GM21619 (cell line): ENCODE data around the gene TOLLIP.
"Not testable (repeated sequence)": the region's sequence is repeated elsewhere in the genome, so short reads cannot be mapped to it uniquely, and the experiment has no call there.

Experiments
- ATAC-seq: cut with Tn5 transposase; IDR thresholded peaks from one replicate; pipeline ENCODE4 v1.9.1; 2021; ENCODE audit not compliant: unreplicated experiment

Gene TOLLIP

DNA sequence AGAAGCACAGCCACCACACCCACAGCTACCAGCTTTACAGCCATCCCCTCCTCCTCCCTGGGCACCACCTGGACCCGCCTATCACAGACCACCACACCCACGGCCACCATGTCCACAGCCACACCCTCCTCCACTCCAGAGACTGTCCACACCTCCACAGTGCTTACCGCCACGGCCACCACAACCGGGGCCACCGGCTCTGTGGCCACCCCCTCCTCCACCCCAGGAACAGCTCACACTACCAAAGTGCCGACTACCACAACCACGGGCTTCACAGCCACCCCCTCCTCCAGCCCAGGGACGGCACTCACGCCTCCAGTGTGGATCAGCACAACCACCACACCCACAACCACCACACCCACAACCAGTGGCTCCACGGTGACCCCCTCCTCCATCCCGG is 59.0 kb downstream of the TOLLIP start:
- not testable (repeated sequence) for ATAC-seq

- ATAC-seq: not testable (repeated sequence)
These were observed 60.5 kb downstream of the TOLLIP start for GRCh38 chr11:1248951-1249350.

GRCh38 chr11:1247026-1247425 is 62.4 kb downstream of the TOLLIP start:
- ATAC-seq: not testable (repeated sequence)

DNA sequence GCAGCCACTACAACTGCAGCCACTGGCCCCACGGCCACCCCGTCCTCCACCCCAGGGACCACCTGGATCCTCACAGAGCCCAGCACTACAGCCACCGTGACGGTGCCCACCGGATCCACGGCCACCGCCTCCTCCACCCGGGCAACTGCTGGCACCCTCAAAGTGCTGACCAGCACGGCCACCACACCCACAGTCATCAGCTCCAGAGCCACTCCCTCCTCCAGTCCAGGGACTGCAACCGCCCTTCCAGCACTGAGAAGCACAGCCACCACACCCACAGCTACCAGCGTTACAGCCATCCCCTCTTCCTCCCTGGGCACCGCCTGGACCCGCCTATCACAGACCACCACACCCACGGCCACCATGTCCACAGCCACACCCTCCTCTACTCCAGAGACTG is 63.1 kb downstream of the TOLLIP start:
- not testable (repeated sequence) for ATAC-seq

- ATAC-seq: not testable (repeated sequence)
These were observed 63.7 kb downstream of the TOLLIP start for GRCh38 chr11:1245717-1246116.

DNA sequence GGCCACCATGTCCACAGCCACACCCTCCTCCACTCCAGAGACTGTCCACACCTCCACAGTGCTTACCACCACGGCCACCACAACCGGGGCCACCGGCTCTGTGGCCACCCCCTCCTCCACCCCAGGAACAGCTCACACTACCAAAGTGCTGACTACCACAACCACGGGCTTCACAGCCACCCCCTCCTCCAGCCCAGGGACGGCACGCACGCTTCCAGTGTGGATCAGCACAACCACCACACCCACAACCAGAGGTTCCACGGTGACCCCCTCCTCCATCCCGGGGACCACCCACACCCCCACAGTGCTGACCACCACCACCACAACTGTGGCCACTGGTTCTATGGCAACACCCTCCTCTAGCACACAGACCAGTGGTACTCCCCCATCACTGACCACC is 64.9 kb downstream of the TOLLIP start:
- not testable (repeated sequence) for ATAC-seq

GRCh38 chr11:1243521-1243920 is 65.9 kb downstream of the TOLLIP start:
- ATAC-seq: not testable (repeated sequence)

- not testable (repeated sequence) for ATAC-seq
These were observed 66.7 kb downstream of the TOLLIP start for GRCh38 chr11:1242751-1243150.

GRCh38 chr11:1242289-1242688 is 67.1 kb downstream of the TOLLIP start:
- ATAC-seq: no peak

DNA sequence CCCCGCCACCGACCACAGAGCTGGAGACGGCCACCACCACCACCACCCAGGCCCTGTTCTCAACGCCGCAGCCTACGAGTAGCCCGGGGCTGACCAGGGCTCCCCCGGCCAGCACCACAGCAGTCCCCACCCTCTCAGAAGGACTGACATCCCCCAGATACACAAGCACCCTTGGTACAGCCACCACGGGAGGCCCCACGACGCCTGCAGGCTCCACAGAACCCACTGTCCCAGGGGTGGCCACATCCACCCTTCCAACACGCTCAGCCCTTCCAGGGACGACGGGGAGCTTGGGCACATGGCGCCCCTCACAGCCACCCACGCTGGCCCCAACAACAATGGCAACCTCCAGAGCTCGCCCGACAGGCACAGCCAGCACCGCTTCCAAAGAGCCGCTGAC is 67.7 kb downstream of the TOLLIP start:
- ATAC-seq: no peak

GRCh38 chr11:1240771-1241170 is 68.7 kb downstream of the TOLLIP start:
- no peak for ATAC-seq

GRCh38 chr11:1239596-1240205 is 69.7 kb downstream of the TOLLIP start:
- no peak for ATAC-seq

- ATAC-seq: no peak
These were observed 70.5 kb downstream of the TOLLIP start for GRCh38 chr11:1238767-1239595.

- ATAC-seq: no peak
These were observed 71.6 kb downstream of the TOLLIP start for GRCh38 chr11:1237851-1238250.

DNA sequence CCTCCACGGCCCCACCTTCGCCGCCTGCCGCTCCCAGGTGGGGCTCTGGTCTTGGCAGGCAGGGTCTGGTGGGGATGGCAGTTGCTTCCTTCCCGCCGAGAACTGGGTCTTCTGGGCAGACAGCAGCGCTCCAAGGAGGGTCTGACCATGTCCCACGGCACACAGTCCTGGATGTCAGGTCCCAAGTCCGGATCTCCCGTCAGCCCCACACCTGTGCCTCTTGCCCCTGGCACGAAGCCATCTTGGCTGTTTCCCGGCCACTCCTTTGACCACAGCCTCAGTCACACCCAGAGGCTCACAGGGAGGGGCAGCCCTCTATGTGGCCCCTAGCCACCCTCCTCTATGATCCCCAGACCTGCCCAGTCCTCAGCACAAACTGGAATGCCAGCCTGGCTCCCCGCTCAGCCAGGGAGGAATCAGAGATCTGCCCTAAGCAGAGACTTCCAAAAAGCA is 72.3 kb downstream of the TOLLIP start:
- no peak for ATAC-seq

DNA sequence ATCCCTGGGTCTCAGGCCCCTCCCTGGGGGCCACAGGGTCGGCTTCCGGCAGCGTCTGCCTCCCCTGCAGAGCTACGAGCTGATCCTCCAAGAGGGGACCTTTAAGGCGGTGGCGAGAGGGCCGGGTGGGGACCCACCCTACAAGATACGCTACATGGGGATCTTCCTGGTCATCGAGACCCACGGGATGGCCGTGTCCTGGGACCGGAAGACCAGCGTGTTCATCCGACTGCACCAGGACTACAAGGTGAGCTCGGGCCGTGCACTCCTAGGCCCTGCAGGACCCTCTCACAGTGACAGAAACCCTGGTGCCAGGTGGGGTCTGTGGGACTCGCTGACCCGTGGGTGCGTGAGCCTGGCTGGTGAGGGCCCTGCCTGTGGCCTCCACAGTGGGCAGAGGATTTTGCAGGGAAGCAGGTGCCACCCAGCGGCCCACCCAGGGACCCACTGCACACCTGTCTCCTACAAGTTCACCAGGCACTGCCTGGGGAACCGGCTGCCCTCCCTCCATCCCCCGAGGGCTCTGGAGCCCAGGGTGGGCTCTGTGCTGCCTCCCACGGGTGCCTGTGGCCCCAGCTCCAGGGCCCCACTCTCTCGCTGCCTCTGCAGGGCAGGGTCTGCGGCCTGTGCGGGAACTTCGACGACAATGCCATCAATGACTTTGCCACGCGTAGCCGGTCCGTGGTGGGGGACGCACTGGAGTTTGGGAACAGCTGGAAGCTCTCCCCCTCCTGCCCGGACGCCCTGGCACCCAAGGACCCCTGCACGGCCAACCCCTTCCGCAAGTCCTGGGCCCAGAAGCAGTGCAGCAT is 72.9 kb downstream of the TOLLIP start:
- ATAC-seq: no peak

GRCh38 chr11:1235901-1236315 is 73.5 kb downstream of the TOLLIP start:
- ATAC-seq: no peak

DNA sequence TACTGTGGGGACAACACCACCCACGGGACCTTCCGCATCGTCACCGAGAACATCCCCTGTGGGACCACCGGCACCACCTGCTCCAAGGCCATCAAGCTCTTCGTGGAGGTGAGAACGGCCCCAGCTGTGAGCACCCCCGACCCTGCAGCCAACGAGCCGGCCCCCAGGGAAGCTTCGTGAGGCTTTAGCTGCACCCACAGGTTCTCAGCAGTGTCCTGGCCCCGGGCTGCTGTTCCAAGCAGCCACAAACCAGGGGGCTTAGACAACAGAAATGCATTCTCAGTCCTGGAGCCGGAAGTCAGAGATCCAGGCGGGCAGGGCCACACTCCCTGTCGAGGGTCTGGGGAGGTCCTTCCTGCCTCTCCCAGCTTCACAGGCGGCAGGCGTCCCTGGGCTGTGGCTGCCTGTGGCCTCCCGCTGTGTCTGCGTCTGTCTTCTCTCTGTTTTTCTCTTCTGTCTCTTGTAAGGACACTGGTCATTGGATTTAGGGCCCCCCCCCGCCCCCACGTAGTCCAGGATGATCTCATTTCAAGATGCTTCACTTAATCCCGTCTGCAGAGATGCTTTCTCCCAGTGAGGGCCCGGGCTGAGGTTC is 74.0 kb downstream of the TOLLIP start:
- no peak for ATAC-seq

DNA sequence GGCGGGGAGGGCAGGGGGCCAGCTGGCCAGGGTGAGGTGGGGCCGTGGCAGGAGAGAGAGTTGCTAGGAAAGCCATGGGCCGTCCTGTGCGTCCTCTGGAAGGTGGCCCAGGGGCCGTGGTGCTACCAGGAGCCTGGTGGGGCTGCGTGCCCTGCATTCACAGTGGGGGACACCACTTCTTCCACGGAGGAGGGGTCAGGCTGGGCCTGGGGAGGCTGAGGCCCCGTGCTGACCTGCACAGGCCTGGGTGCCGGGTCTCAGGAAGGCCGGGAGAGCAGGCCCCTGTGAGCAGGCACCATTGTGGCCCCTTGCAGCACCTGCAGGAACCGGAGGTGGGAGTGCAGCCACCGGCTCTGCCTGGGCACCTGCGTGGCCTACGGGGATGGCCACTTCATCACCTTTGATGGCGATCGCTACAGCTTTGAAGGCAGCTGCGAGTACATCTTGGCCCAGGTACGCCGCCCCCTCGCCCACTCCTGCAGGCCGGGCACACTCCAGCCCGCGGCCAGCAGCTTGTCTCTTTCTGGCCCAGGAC is 74.6 kb downstream of the TOLLIP start:
- ATAC-seq: no peak

- no peak for ATAC-seq
These were observed 75.2 kb downstream of the TOLLIP start for GRCh38 chr11:1234054-1234720.
